ENCODE results near the gene PIK3C2G. TPM values are rescaled to one million over a fixed set of nuclear protein-coding genes. Genes with fewer than 3 reads are reported as not detected.

Gene PIK3C2G
- total and polyA plus RNA-seq, 2 of the 4 experiments (the other 2 are of a cell fraction): not detected

GRCh38 chr12:18576104-18576626, 314.8 kb downstream of the PIK3C2G start:
- Histone ChIP-seq H3K4ac (ENCODE audit: low read depth, low read length) (no peak overlapping the region), H2BK20ac (ENCODE audit: low read depth, low read length) (peak overlapping the region; percentile 52; the same call in 1 of the 2 replicates), H3K56ac (ENCODE audit: extremely low read depth, insufficient read depth, low read length) (no peak overlapping the region), H2AFZ (replicated peaks; ENCODE audit: low read length, poor library complexity) (no peak overlapping the region), H4K91ac (ENCODE audit: insufficient read depth, low read depth, low read length) (no peak overlapping the region), H3K4me3 (ENCODE audit: insufficient read depth, low read depth, low read length) (no peak overlapping the region), H3K23ac (ENCODE audit: low read depth, low read length) (no peak overlapping the region), H4K8ac (ENCODE audit: low read depth in 2 of 2, low read length in 2 of 2) (0 out of 4 replicates have a peak overlapping the region, but pooled peaks of 1 of the 2 experiments have one; percentile 30), H2BK15ac (ENCODE audit: low read depth, low read length) (no peak overlapping the region), H3K79me1 (ENCODE audit: low read depth in 1 of 2, low read length in 2 of 2) (no peaks in the 10 kb centered on the region), H4K20me1 (ENCODE audit: insufficient read depth, low read length) (no peaks in the 10 kb centered on the region), H2BK120ac (ENCODE audit: low read depth, low read length) (no peak overlapping the region), H3K4me1 (ENCODE audit: control insufficient read depth, insufficient read depth, low read length) (peaks cover 8% of the 10 kb centered on the region; the same call in 1 of the 2 replicates), H3K18ac (ENCODE audit: low read depth, low read length) (peak overlapping the region; percentile 48; the same call in 1 of the 2 replicates), H3K27ac (ENCODE audit: insufficient read depth, low read length) (no peak overlapping the region), H3K9me3 (ENCODE audit: control insufficient read depth, insufficient read depth, low read length) (no peaks in the 10 kb centered on the region), H2AK5ac (ENCODE audit: low read depth, low read length) (no peak overlapping the region), H4K5ac (ENCODE audit: low read depth, low read length) (no peak overlapping the region), H3K9ac (ENCODE audit: low read depth, low read length) (no peak overlapping the region), H2BK5ac (ENCODE audit: low read depth, low read length, poor library complexity, severe bottlenecking) (peak overlapping the region; percentile 49), H3K27me3 (ENCODE audit: control insufficient read depth, insufficient read depth, low read length) (no peaks in the 10 kb centered on the region), H3K14ac (replicated peaks; ENCODE audit: low read depth, low read length) (no peak overlapping the region; the same call in 1 of the 2 replicates), H2AK9ac (replicated peaks; ENCODE audit: low read depth, low read length, poor library complexity) (no peak overlapping the region), H3K36me3 (ENCODE audit: control insufficient read depth, insufficient read depth, low read length) (no peaks in the 10 kb centered on the region), H3K4me2 (ENCODE audit: low read depth, low read length) (no peak overlapping the region), H3K9me1 (ENCODE audit: insufficient read depth, low read length) (no peaks in the 10 kb centered on the region)
- DNase-seq: peak; percentile 44
- CTCF ChIA-PET: no interaction called here
- POLR2A ChIA-PET (ENCODE audit: unreplicated experiment): no interaction called here
- no TSS peak for BruUV-seq (replicated peaks)
- no CpG with 5 or more reads among the region's 1 CpG for WGBS, 2 experiments (ENCODE audit: extremely low coverage in 2 of 2, insufficient read length in 1 of 2)
- dilution Hi-C loops (cut with HindIII; ENCODE audit: low sequenced_read_pairs, unreplicated experiment) (no loop called here), in situ Hi-C loops (cut with MboI; ENCODE audit: low sequenced_read_pairs) (no loop called here), intact Hi-C loops (cut with micrococcal nuclease) (no loop called here)
- peak; percentile 75 for ATAC-seq (ENCODE audit: low read depth)
- TF ChIP-seq SMC3 (IDR thresholded peaks at IDR 0.05; ENCODE audit: low read depth, low read length): no peak
- TF ChIP-seq MAFK (IDR thresholded peaks at IDR 0.05; ENCODE audit: low read depth, low read length): no peak
- no peak for TF ChIP-seq RFX5 (IDR thresholded peaks at IDR 0.05; ENCODE audit: low read depth, low read length)
- TF ChIP-seq, protein P1, sequence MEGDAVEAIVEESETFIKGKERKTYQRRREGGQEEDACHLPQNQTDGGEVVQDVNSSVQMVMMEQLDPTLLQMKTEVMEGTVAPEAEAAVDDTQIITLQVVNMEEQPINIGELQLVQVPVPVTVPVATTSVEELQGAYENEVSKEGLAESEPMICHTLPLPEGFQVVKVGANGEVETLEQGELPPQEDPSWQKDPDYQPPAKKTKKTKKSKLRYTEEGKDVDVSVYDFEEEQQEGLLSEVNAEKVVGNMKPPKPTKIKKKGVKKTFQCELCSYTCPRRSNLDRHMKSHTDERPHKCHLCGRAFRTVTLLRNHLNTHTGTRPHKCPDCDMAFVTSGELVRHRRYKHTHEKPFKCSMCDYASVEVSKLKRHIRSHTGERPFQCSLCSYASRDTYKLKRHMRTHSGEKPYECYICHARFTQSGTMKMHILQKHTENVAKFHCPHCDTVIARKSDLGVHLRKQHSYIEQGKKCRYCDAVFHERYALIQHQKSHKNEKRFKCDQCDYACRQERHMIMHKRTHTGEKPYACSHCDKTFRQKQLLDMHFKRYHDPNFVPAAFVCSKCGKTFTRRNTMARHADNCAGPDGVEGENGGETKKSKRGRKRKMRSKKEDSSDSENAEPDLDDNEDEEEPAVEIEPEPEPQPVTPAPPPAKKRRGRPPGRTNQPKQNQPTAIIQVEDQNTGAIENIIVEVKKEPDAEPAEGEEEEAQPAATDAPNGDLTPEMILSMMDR (conservative IDR thresholded peaks at IDR 0.05; ENCODE audit: low read depth, low read length): no peak

Measured in IMR-90 (cell line).